ENCODE data around the gene SRR. TPM values are rescaled to one million over a fixed set of nuclear protein-coding genes. Genes with fewer than 3 reads are reported as not detected.
"Not testable (repeated sequence)": the region's sequence is repeated elsewhere in the genome, so short reads cannot be mapped to it uniquely, and the experiment has no call there.

Gene SRR, protein sequence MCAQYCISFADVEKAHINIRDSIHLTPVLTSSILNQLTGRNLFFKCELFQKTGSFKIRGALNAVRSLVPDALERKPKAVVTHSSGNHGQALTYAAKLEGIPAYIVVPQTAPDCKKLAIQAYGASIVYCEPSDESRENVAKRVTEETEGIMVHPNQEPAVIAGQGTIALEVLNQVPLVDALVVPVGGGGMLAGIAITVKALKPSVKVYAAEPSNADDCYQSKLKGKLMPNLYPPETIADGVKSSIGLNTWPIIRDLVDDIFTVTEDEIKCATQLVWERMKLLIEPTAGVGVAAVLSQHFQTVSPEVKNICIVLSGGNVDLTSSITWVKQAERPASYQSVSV
- total RNA-seq = 10 to 100 TPM in 3 of 4 donors, 1 to 10 TPM in 1; 4.0 to 13.9 (median 11.2) TPM

- TF ChIP-seq POLR2AphosphoS5 (IDR thresholded peaks at IDR 0.05) = peak in 2 of 3 donors; percentile 28 to 57
- peak in 1 of 2 donors; percentile 16 for TF ChIP-seq POLR2A (IDR thresholded peaks at IDR 0.05)
- TF ChIP-seq CTCF (IDR thresholded peaks at IDR 0.05) = no peak
- no peaks in the 10 kb centered on the region for H3K9me3 ChIP-seq
- peak; percentile 93 to 94 for DNase-seq (ENCODE audit: low spot score in 2 of 2)
Measured at GRCh38 chr17:2303204-2304188, at the start of gene SRR, which contains the start of gene SMG6. TSS of gene SRR (plus strand) at chr17:2303950. CDS start at chr17:2315561, 11,611 bp downstream. TSS of gene SMG6 (minus strand) at chr17:2303785. CDS start at chr17:2303720, 65 bp downstream.

DNA sequence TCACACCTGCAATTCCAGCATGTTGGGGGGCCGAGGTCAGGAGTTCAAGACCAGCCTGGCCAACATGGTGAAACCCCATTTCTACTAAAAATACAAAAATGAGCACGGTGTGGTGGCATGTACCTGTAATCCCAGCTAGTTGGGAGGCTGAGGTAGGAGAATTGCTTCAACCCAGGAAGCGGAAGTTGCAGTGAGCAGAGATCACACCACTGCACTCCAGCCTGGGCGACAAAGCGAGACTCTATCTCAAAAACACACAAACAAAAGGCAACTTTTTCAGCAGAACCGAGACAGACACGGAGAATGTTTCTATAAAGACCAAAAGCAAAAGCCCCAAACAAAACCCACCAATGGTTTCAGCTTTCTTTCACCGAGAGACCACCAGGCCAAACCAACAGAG lies 44.9 kb upstream of the SRR start:
- not testable (repeated sequence) for DNase-seq (ENCODE audit: low spot score in 2 of 2); H3K4me3 ChIP-seq; H3K9me3 ChIP-seq; H3K27me3 ChIP-seq; H3K36me3 ChIP-seq; H3K27ac ChIP-seq
- WGBS = 77% methylated on average over 8 of the region's 8 CpGs
- peaks cover 21% of the 10 kb centered on the region for H3K4me1 ChIP-seq

More at GRCh38 chr17:2303204-2304188, at the start of gene SRR, which contains the start of gene SMG6:
- peak within 1 kb of the TSS; percentile 81 for H3K27ac ChIP-seq
- peak within 1 kb of the TSS; percentile 63 for H3K4me3 ChIP-seq
- peaks cover 31% of the 10 kb centered on the region for H3K4me1 ChIP-seq
- no peaks in the 10 kb centered on the region for H3K27me3 ChIP-seq
- 0% methylated on average over 25 of the region's 108 CpGs for WGBS
- H3K36me3 ChIP-seq = peaks cover 14% of the 10 kb centered on the region

DNA sequence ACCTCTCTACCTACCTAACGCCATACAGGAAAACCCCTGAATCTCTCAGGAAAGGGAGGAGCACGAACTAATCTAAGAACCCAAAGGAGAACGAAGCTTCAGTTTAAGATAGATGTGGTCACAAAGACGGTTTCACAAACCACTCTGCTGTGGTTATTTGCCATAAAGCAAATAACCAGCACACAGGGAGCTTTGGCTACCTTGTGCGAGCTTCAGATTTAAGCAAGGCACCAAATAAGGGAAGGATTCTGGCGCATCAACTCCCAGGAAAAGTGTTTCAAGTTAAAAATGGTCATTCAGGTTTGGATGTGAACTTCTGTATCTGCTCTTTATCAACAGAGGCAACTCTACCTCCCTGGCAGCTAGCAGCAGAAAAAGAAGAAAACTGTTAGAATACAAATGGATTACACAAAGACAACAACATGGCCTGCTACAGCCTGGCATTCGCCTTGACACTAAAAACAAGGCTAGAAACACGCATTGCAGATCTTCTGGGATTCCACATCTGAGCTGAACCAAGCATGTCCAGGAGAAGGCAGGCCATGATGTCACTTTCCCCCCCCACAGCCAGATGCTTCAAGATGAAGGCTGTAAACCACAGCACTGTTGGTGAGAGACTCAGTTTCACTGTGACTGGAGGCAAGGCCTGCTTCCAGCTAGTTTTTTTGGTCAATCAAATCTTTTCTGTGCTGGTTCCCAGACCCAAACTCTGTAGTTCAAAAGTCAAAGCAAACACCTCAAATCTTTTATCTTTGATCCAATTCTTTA lies 43.8 kb upstream of the SRR start:
- Histone ChIP-seq H3K27me3 (no peaks in the 10 kb centered on the region), H3K4me3 (no peak overlapping the region), H3K4me1 (peaks cover 27% of the 10 kb centered on the region), H3K27ac (no peak overlapping the region), H3K9me3 (no peaks in the 10 kb centered on the region), H3K36me3 (peaks cover 4% of the 10 kb centered on the region)
- DNase-seq (ENCODE audit: low spot score in 2 of 2) = no peak
- TF ChIP-seq CTCF (IDR thresholded peaks at IDR 0.05) = no peak
- no peak for TF ChIP-seq EP300 (IDR thresholded peaks at IDR 0.05)
- TF ChIP-seq POLR2AphosphoS5 (IDR thresholded peaks at IDR 0.05) = no peak
- no peak for TF ChIP-seq POLR2A (IDR thresholded peaks at IDR 0.05)
- 77% methylated on average over 8 of the region's 8 CpGs for WGBS

- H3K9me3 ChIP-seq = no peaks in the 10 kb centered on the region
- no peak for DNase-seq (ENCODE audit: low spot score in 2 of 2)
- no peaks in the 10 kb centered on the region for H3K36me3 ChIP-seq
- H3K27ac ChIP-seq = no peak overlapping the region
- 42% methylated on average over 2 of the region's 2 CpGs for WGBS
- TF ChIP-seq POLR2AphosphoS5 (IDR thresholded peaks at IDR 0.05) (no peak), CTCF (IDR thresholded peaks at IDR 0.05) (no peak), POLR2A (IDR thresholded peaks at IDR 0.05) (no peak), EP300 (IDR thresholded peaks at IDR 0.05) (no peak)
- H3K4me1 ChIP-seq = peaks cover 27% of the 10 kb centered on the region
- no peaks in the 10 kb centered on the region for H3K27me3 ChIP-seq
- H3K4me3 ChIP-seq = no peak overlapping the region
Measured at GRCh38 chr17:2262135-2262587, 41.6 kb upstream of the SRR start.
